OCI-LY7 (cell line): ENCODE measurements around the gene SIN3B. TPM values are rescaled to one million over a fixed set of nuclear protein-coding genes. Genes with fewer than 3 reads are reported as not detected.

ENCODE experiments used
- BruUV-seq: library from RNA; stranded (reverse); fragments of 400-500 nt; replicated peaks from 2 replicates; lab custom pipeline; 2021; lab: Mats Ljungman, UMichigan
- CTCF ChIA-PET: fragments of 300-600 bp; sonication (Branson Sonifier 250); formaldehyde crosslinking; loops from one replicate; lab custom pipeline; 2022; ENCODE audit warnings: antibody characterized with exemption; ENCODE audit not compliant: unreplicated experiment; lab: Charles Lee
- POLR2A ChIA-PET: fragments of 300-600 bp; sonication (Branson Sonifier 250); formaldehyde crosslinking; loops from one replicate; lab custom pipeline; 2022; ENCODE audit warnings: antibody characterized with exemption; lab: Charles Lee
- DNase-seq: peaks from one replicate; pipeline ENCODE4 v3.0.0-alpha.2; 2015; ENCODE audit warnings: low spot score
- H2AFZ ChIP-seq: fragments of 200-600 bp; sonication (generic), shearing (Covaris generic); 2 replicates; pipeline ENCODE4 v1.6.1; 2014; ENCODE audit warnings: mild to moderate bottlenecking, antibody characterized with exemption, low read length, moderate library complexity
- H3K27ac ChIP-seq: fragments of 200-600 bp; sonication (generic); 2 replicates; pipeline ENCODE4 v1.5.1; 2014; ENCODE audit warnings: mixed run types, low read depth, mild to moderate bottlenecking, moderate library complexity, low read length, inconsistent platforms; ENCODE audit not compliant: poor library complexity, severe bottlenecking
- H3K36me3 ChIP-seq: fragments of 200-600 bp; sonication (generic); 2 replicates; pipeline ENCODE4 v1.6.1; 2014; ENCODE audit warnings: mild to moderate bottlenecking, antibody characterized with exemption, low read length, moderate library complexity, mixed read lengths; ENCODE audit not compliant: insufficient read depth
- H3K4me1 ChIP-seq: fragments of 200-600 bp; sonication (generic); 2 replicates; pipeline ENCODE4 v1.5.1; 2014; ENCODE audit warnings: mild to moderate bottlenecking, low read length; ENCODE audit not compliant: insufficient read depth, poor library complexity, severe bottlenecking
- H3K4me2 ChIP-seq: fragments of 200-600 bp; sonication (generic); 2 replicates; pipeline ENCODE4 v1.6.1; 2014; ENCODE audit warnings: mild to moderate bottlenecking, low read length
- H3K4me3 ChIP-seq: fragments of 200-600 bp; sonication (generic); 2 replicates; pipeline ENCODE4 v1.5.1; 2014; ENCODE audit warnings: mild to moderate bottlenecking, low read depth, low read length; ENCODE audit not compliant: poor library complexity, severe bottlenecking
- H3K79me2 ChIP-seq: fragments of 200-600 bp; sonication (generic); 2 replicates; pipeline ENCODE4 v1.6.1; 2016; ENCODE audit warnings: low read depth, mild to moderate bottlenecking, low read length, moderate library complexity, mixed read lengths; ENCODE audit not compliant: insufficient read depth
- H3K9me2 ChIP-seq: fragments of 200-600 bp; sonication (generic); 2 replicates; pipeline ENCODE4 v1.6.1; 2016; ENCODE audit warnings: mild to moderate bottlenecking, low read length, mixed read lengths; ENCODE audit not compliant: insufficient read depth
- H3K9me3 ChIP-seq: fragments of 200-600 bp; sonication (generic); 2 replicates; pipeline ENCODE4 v1.6.1; 2014; ENCODE audit warnings: mild to moderate bottlenecking, mixed run types, low read length, mixed read lengths
- H4K20me1 ChIP-seq: fragments of 200-600 bp; sonication (generic); 2 replicates; pipeline ENCODE4 v1.6.1; 2014; ENCODE audit warnings: mild to moderate bottlenecking, antibody characterized with exemption, low read length, moderate library complexity, mixed read lengths; ENCODE audit not compliant: insufficient read depth
- EZH2phosphoT487 ChIP-seq: fragments of 200-600 bp; sonication (generic); IDR thresholded peaks from 2 replicates; pipeline ENCODE4 v1.6.1; 2018; ENCODE audit warnings: low read depth, borderline replicate concordance, mild to moderate bottlenecking, mixed run types, antibody characterized with exemption, low read length, moderate library complexity, mixed read lengths
- intact Hi-C: fragments of 100-400 bp; cut with micrococcal nuclease; formaldehyde crosslinking; loops from one replicate; pipeline ENCODE4 v1.10.0; 2022; ENCODE audit not compliant: unreplicated experiment
- total RNA-seq, 2 experiments: library from RNA; depleted of rRNA in 1 of 2; stranded (reverse); fragments of >200 nt in 1 of 2; shearing (Covaris generic) in 1 of 2; gene quantifications; 2 replicates each; pipeline ENCODE4 v1.2.3, GENCODE V29; 2014 to 2022
- TF ChIP-seq, protein P1 (sequence below): fragments of 200-600 bp; sonication (generic); conservative IDR thresholded peaks from 2 replicates; pipeline ENCODE4 v1.5.1; 2014; ENCODE audit warnings: mild to moderate bottlenecking, antibody characterized with exemption, low read length, moderate library complexity, mixed read lengths

SIN3B gene
- total RNA-seq, 2 experiments from 2014 or later: 19.4 to 45.4 TPM

DNA sequence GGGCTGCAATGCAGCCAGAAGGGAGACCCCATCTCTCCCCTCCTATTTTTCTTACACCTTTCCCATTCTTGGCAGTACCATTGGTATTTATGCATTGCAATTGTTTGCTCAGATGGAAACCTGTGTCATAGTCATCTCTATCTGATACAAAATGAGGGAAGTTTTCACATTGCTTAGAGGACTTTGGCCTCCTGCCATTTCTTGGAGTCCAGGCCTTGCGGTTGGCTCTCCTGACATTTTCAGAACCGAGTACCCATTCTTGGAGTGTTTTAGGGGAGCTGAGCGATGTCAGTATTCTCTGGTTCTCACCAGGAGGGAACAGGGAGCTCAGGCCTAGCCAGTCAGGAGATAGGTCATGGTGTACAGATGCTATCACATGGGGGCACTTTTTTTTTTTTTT is 1.5 kb downstream of the SIN3B start:
- no peak for DNase-seq
- no TSS peak for BruUV-seq
- Histone ChIP-seq H3K4me1 (peaks cover 20% of the 10 kb centered on the region), H3K27ac (no peak overlapping the region), H2AFZ (no peak overlapping the region), H3K4me2 (peak overlapping the region; percentile 93), H4K20me1 (no peaks in the 10 kb centered on the region), H3K79me2 (peaks cover 9% of the 10 kb centered on the region; the same call in 1 of the 2 replicates), H3K36me3 (peaks cover 35% of the 10 kb centered on the region), H3K9me2 (no peaks in the 10 kb centered on the region), H3K4me3 (peak overlapping the region; percentile 89), H3K9me3 (no peaks in the 10 kb centered on the region)
- ChIA-PET CTCF (interaction anchor here (0.6 kb wide), 1 partner anchor 11 kb away, joined by 4 read pairs; no protein-coding TSS in a partner anchor), POLR2A (interaction anchor here (0.7 kb wide), 1 partner anchor 459 kb away, joined by 3 read pairs; no protein-coding TSS in a partner anchor)
- no peak for TF ChIP-seq EZH2phosphoT487
- intact Hi-C loops: no loop called here

DNA sequence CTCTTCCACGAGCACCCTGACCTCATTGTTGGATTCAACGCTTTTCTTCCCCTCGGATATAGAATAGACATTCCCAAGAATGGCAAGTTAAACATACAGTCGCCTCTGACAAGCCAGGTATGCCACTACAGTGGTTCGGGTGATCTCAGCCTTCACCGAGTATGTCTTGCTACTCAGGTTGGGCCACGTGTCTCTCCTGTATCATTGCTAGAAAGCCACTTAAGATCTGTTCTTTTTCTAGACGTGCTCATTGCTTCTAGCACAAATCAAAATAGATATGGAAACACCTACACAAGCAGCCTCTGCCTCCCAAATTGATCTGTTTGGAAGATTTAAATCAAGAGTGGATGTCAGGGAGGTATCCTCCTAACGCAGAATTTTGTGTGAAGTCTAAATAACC is 2.3 kb downstream of the SIN3B start:
- POLR2A ChIA-PET: no interaction called here
- no peak overlapping the region for H3K4me2 ChIP-seq
- intact Hi-C loops: no loop called here
- peaks cover 9% of the 10 kb centered on the region; the same call in 1 of the 2 replicates for H3K79me2 ChIP-seq
- H3K27ac ChIP-seq: no peak overlapping the region
- H4K20me1 ChIP-seq: no peaks in the 10 kb centered on the region
- H3K36me3 ChIP-seq: peaks cover 43% of the 10 kb centered on the region
- no TSS peak for BruUV-seq
- no peaks in the 10 kb centered on the region for H3K9me3 ChIP-seq
- TF ChIP-seq, protein P1, sequence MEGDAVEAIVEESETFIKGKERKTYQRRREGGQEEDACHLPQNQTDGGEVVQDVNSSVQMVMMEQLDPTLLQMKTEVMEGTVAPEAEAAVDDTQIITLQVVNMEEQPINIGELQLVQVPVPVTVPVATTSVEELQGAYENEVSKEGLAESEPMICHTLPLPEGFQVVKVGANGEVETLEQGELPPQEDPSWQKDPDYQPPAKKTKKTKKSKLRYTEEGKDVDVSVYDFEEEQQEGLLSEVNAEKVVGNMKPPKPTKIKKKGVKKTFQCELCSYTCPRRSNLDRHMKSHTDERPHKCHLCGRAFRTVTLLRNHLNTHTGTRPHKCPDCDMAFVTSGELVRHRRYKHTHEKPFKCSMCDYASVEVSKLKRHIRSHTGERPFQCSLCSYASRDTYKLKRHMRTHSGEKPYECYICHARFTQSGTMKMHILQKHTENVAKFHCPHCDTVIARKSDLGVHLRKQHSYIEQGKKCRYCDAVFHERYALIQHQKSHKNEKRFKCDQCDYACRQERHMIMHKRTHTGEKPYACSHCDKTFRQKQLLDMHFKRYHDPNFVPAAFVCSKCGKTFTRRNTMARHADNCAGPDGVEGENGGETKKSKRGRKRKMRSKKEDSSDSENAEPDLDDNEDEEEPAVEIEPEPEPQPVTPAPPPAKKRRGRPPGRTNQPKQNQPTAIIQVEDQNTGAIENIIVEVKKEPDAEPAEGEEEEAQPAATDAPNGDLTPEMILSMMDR: no peak
- TF ChIP-seq EZH2phosphoT487: no peak
- no peak overlapping the region for H2AFZ ChIP-seq
- H3K4me3 ChIP-seq: no peak overlapping the region
- CTCF ChIA-PET: no interaction called here
- peaks cover 20% of the 10 kb centered on the region for H3K4me1 ChIP-seq
- no peak for DNase-seq
- H3K9me2 ChIP-seq: no peaks in the 10 kb centered on the region

DNA sequence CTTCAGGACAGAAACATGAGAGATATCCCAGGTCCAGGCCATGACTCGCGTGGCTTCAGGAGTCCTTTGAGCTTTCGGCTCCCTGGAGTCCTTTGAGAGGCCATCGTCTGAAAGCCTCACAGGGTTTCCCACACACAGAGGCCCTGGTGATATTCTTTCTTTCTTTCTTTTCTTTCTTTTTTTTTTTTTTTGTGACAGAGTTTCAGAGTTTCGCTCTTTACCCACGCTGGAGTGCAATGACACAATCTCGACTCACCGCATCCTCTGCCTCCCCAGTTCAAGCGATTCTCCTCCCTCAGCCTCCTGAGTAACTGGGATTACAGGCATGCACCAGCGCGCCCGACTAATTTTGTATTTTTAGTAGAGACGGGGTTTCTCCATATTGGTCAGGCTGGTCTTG is 5.5 kb downstream of the SIN3B start:
- intact Hi-C loops: no loop called here
- TF ChIP-seq EZH2phosphoT487: no peak
- peaks cover 56% of the 10 kb centered on the region for H3K36me3 ChIP-seq
- H4K20me1 ChIP-seq: no peaks in the 10 kb centered on the region
- DNase-seq: no peak
- no peaks in the 10 kb centered on the region for H3K9me2 ChIP-seq
- ChIA-PET CTCF (no interaction called here), POLR2A (no interaction called here)
- H3K4me2 ChIP-seq: no peak overlapping the region
- BruUV-seq: no TSS peak
- no peak overlapping the region for H2AFZ ChIP-seq
- peaks cover 20% of the 10 kb centered on the region for H3K4me1 ChIP-seq
- H3K4me3 ChIP-seq: no peak overlapping the region
- peak overlapping the region; percentile 32 for H3K27ac ChIP-seq
- H3K79me2 ChIP-seq: peaks cover 6% of the 10 kb centered on the region; the same call in 1 of the 2 replicates
- H3K9me3 ChIP-seq: no peaks in the 10 kb centered on the region
